ENCODE results near the gene ZNF254.
"Not testable (repeated sequence)": the region's sequence is repeated elsewhere in the genome, so short reads cannot be mapped to it uniquely, and the experiment has no call there.

The ZNF254 gene

DNA sequence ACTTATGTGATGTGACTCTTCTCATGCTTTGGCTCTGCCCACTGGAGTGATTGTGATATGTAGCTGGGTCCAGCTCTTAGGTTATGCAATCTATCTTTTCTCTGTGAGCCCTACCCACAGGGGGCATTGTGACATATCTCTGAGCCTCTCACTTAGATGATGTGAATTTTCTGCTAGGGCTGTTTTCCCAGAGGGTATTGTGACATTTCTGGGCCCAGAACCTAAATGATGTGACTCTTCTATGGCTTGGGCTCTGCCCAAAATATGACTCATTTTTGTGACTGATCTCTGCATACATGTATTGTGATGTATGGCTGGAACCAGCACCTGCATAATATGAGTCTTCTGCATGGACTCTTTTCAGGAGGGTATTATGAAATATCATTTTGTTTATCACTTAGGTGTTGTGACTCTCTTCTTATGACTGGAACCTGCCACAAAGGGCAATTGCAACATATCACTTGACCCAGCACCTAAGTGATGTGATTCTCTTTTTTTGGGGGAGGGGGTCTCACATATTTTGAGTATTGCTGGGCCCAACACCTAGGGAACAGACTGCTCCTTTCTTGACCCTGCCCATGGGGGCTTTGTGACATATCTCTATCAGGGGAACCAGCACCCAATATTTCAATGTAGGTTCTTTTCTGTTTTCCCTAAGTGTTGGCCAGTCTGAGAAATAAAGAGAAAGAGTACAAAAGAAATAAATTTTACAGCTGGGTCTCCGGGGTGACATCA lies 12.1 kb upstream of the ZNF254 start:
- WGBS (ENCODE audit: extremely low coverage, insufficient coverage, low lambda C conversion rate) = no CpG with 5 or more reads among the region's 1 CpG
- Histone ChIP-seq H2BK15ac (replicated peaks; ENCODE audit: low read depth) (no peak overlapping the region), H3K27ac (ENCODE audit: low read depth, low read length) (no peak overlapping the region), H3K4me3 (ENCODE audit: low read length) (no peak overlapping the region), H3K4ac (ENCODE audit: low read depth, low read length) (no peak overlapping the region), H3K36me3 (ENCODE audit: control insufficient read depth, insufficient read depth, low read length) (peaks cover 8% of the 10 kb centered on the region), H3K79me1 (ENCODE audit: low read length) (peaks cover 2% of the 10 kb centered on the region), H3K27me3 (ENCODE audit: insufficient read depth, low read length, poor library complexity) (no peaks in the 10 kb centered on the region), H4K8ac (ENCODE audit: low read depth, low read length) (no peak overlapping the region), H2BK120ac (ENCODE audit: low read depth, low read length) (no peak overlapping the region), H2AK5ac (ENCODE audit: low read length) (no peak overlapping the region), H3K18ac (ENCODE audit: low read length) (no peak overlapping the region), H2BK5ac (ENCODE audit: low read length) (no peak overlapping the region), H3K4me1 (ENCODE audit: control insufficient read depth, low read depth, low read length) (no peaks in the 10 kb centered on the region), H3K23ac (ENCODE audit: low read length) (no peak overlapping the region), H4K5ac (ENCODE audit: low read length) (no peak overlapping the region), H3K9ac (ENCODE audit: low read length) (no peak overlapping the region), H3K79me2 (ENCODE audit: control insufficient read depth, insufficient read depth, low read length) (no peaks in the 10 kb centered on the region), H3K4me2 (ENCODE audit: low read length) (no peak overlapping the region), H3K56ac (ENCODE audit: low read length) (no peak overlapping the region)
- no peak for DNase-seq

DNA sequence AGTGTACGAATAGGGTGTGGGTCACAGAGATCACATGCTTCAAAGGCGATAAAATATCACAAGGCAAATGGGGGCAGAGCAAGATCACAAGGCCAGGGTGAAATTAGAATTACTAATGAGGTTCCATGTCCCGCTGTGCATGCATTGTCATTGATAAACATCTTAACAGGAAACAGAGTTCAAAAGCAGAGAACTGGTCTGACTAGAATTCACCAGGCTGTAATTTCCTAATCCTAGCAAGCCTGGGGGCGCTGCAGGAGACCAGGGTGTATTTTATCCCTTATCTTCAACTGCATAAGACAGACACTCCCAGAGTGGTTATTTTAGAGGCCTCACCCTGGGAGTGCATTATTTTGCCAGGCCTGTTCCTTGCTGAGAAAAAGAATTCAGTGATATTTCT lies 11.5 kb upstream of the ZNF254 start:
- H4K5ac ChIP-seq (ENCODE audit: low read length); H4K8ac ChIP-seq (ENCODE audit: low read depth, low read length); H3K27me3 ChIP-seq (ENCODE audit: insufficient read depth, low read length, poor library complexity); H3K4me2 ChIP-seq (ENCODE audit: low read length); H3K9ac ChIP-seq (ENCODE audit: low read length); H3K23ac ChIP-seq (ENCODE audit: low read length); H3K27ac ChIP-seq (ENCODE audit: low read depth, low read length); H3K36me3 ChIP-seq (ENCODE audit: control insufficient read depth, insufficient read depth, low read length); H3K4ac ChIP-seq (ENCODE audit: low read depth, low read length); H3K56ac ChIP-seq (ENCODE audit: low read length); H3K18ac ChIP-seq (ENCODE audit: low read length); H3K4me3 ChIP-seq (ENCODE audit: low read length); H3K79me1 ChIP-seq (ENCODE audit: low read length); H3K4me1 ChIP-seq (ENCODE audit: control insufficient read depth, low read depth, low read length); H2BK15ac ChIP-seq (replicated peaks; ENCODE audit: low read depth); H3K79me2 ChIP-seq (ENCODE audit: control insufficient read depth, insufficient read depth, low read length); H2AK5ac ChIP-seq (ENCODE audit: low read length); H2BK120ac ChIP-seq (ENCODE audit: low read depth, low read length); H2BK5ac ChIP-seq (ENCODE audit: low read length): not testable (repeated sequence)
- WGBS (ENCODE audit: extremely low coverage, insufficient coverage, low lambda C conversion rate) = no CpG with 5 or more reads among the region's 4 CpGs
- DNase-seq = peak; percentile 36

DNA sequence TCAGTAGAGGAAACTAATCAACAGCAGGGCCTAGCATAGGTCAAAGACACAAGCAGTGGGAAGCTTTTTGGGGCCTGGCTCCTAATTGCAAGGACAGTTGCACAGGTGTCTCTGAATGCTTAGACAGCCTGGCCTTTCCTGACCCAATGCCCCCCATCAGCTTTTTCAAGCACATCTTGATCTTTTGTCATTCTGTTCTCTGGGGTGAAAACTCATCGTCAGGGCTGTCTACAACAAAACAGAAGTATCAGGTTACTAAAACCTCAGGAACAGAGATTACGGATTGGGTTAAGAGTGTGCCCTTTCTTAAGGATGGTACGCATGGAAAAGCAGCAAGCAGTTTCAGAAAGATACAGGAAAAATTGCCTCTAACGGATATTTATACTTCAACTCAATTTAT lies 8.3 kb upstream of the ZNF254 start:
- Histone ChIP-seq H3K4me1 (ENCODE audit: control insufficient read depth, low read depth, low read length) (no peaks in the 10 kb centered on the region), H3K4ac (ENCODE audit: low read depth, low read length) (no peak overlapping the region), H3K27me3 (ENCODE audit: insufficient read depth, low read length, poor library complexity) (no peaks in the 10 kb centered on the region), H3K79me2 (ENCODE audit: control insufficient read depth, insufficient read depth, low read length) (no peaks in the 10 kb centered on the region), H2BK5ac (ENCODE audit: low read length) (no peak overlapping the region), H4K8ac (ENCODE audit: low read depth, low read length) (no peak overlapping the region), H3K79me1 (ENCODE audit: low read length) (peaks cover 2% of the 10 kb centered on the region), H2AK5ac (ENCODE audit: low read length) (no peak overlapping the region), H3K56ac (ENCODE audit: low read length) (no peak overlapping the region), H2BK120ac (ENCODE audit: low read depth, low read length) (no peak overlapping the region), H3K9ac (ENCODE audit: low read length) (no peak overlapping the region), H3K18ac (ENCODE audit: low read length) (no peak overlapping the region), H3K27ac (ENCODE audit: low read depth, low read length) (no peak overlapping the region), H3K4me2 (ENCODE audit: low read length) (no peak overlapping the region), H3K23ac (ENCODE audit: low read length) (no peak overlapping the region), H4K5ac (ENCODE audit: low read length) (no peak overlapping the region), H3K4me3 (ENCODE audit: low read length) (no peak overlapping the region), H2BK15ac (replicated peaks; ENCODE audit: low read depth) (no peak overlapping the region), H3K36me3 (ENCODE audit: control insufficient read depth, insufficient read depth, low read length) (peaks cover 6% of the 10 kb centered on the region)
- DNase-seq = no peak
- no CpG with 5 or more reads among the region's 4 CpGs for WGBS (ENCODE audit: extremely low coverage, insufficient coverage, low lambda C conversion rate)

DNA sequence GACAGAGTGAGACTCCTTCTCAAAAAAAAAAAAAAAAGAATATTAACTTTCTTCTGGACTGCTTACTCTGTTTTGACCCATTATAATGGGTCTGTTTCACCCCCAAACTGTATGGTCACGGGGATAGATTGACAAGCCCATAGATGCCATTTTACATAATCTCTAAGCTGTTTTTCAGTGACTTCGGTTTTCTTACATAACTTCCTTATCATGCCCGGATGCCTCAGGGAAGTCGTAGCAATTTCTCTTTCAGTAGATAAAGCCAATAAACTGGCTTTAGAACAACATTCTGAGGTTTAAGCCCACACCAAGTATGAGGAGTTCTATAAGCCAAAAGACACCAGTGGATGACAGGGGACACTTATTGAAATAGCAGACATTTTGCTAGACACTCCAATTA lies 5.9 kb upstream of the ZNF254 start:
- no peak overlapping the region for H2BK120ac ChIP-seq (ENCODE audit: low read depth, low read length)
- H3K36me3 ChIP-seq (ENCODE audit: control insufficient read depth, insufficient read depth, low read length) = no peaks in the 10 kb centered on the region
- no peak overlapping the region for H2BK5ac ChIP-seq (ENCODE audit: low read length)
- WGBS (ENCODE audit: extremely low coverage, insufficient coverage, low lambda C conversion rate) = no CpG with 5 or more reads among the region's 4 CpGs
- no peak overlapping the region for H2BK15ac ChIP-seq (replicated peaks; ENCODE audit: low read depth)
- no peak overlapping the region for H4K5ac ChIP-seq (ENCODE audit: low read length)
- H3K9ac ChIP-seq (ENCODE audit: low read length) = no peak overlapping the region
- no peak overlapping the region for H4K8ac ChIP-seq (ENCODE audit: low read depth, low read length)
- no peak overlapping the region for H3K56ac ChIP-seq (ENCODE audit: low read length)
- H3K27ac ChIP-seq (ENCODE audit: low read depth, low read length) = no peak overlapping the region
- H3K4me1 ChIP-seq (ENCODE audit: control insufficient read depth, low read depth, low read length) = no peaks in the 10 kb centered on the region
- H3K79me1 ChIP-seq (ENCODE audit: low read length) = no peaks in the 10 kb centered on the region
- no peak overlapping the region for H2AK5ac ChIP-seq (ENCODE audit: low read length)
- H3K23ac ChIP-seq (ENCODE audit: low read length) = no peak overlapping the region
- no peak overlapping the region for H3K4me2 ChIP-seq (ENCODE audit: low read length)
- H3K27me3 ChIP-seq (ENCODE audit: insufficient read depth, low read length, poor library complexity) = no peaks in the 10 kb centered on the region
- no peak overlapping the region for H3K4ac ChIP-seq (ENCODE audit: low read depth, low read length)
- no peaks in the 10 kb centered on the region for H3K79me2 ChIP-seq (ENCODE audit: control insufficient read depth, insufficient read depth, low read length)
- no peak overlapping the region for H3K18ac ChIP-seq (ENCODE audit: low read length)
- DNase-seq = no peak
- no peak overlapping the region for H3K4me3 ChIP-seq (ENCODE audit: low read length)

DNA sequence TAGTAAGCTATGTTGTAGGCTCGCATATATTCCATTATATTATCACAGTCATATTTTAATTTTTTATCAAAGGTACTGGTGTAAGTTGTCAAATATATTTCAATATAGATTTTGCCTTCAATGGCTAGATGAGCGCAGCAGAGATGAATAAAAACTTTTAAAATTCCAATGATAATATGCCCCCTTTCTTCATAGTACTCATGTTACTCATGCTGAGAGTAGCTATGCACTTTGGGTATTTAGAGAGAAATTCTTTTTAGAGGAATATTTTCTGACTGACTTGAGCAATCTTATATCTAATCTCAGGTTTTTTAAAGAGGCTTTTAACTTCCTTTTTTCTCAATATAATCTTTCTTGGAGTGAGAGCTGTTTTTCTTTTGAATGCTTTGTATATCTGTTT lies 11.4 kb downstream of the ZNF254 start:
- H4K8ac ChIP-seq (ENCODE audit: low read depth, low read length) = no peak overlapping the region
- H3K27me3 ChIP-seq (ENCODE audit: insufficient read depth, low read length, poor library complexity) = no peaks in the 10 kb centered on the region
- H2BK120ac ChIP-seq (ENCODE audit: low read depth, low read length) = no peak overlapping the region
- no peak overlapping the region for H3K9ac ChIP-seq (ENCODE audit: low read length)
- H3K4me3 ChIP-seq (ENCODE audit: low read length) = no peak overlapping the region
- H3K56ac ChIP-seq (ENCODE audit: low read length) = no peak overlapping the region
- H3K79me2 ChIP-seq (ENCODE audit: control insufficient read depth, insufficient read depth, low read length) = peaks cover 23% of the 10 kb centered on the region
- no peak overlapping the region for H3K27ac ChIP-seq (ENCODE audit: low read depth, low read length)
- H4K5ac ChIP-seq (ENCODE audit: low read length) = no peak overlapping the region
- peaks cover 5% of the 10 kb centered on the region for H3K79me1 ChIP-seq (ENCODE audit: low read length)
- no peak overlapping the region for H2BK15ac ChIP-seq (replicated peaks; ENCODE audit: low read depth)
- H3K36me3 ChIP-seq (ENCODE audit: control insufficient read depth, insufficient read depth, low read length) = no peaks in the 10 kb centered on the region
- WGBS (ENCODE audit: extremely low coverage, insufficient coverage, low lambda C conversion rate) = no CpG with 5 or more reads among the region's 2 CpGs
- no peaks in the 10 kb centered on the region for H3K4me1 ChIP-seq (ENCODE audit: control insufficient read depth, low read depth, low read length)
- no peak for DNase-seq
- no peak overlapping the region for H3K18ac ChIP-seq (ENCODE audit: low read length)
- no peak overlapping the region for H3K4ac ChIP-seq (ENCODE audit: low read depth, low read length)
- H3K23ac ChIP-seq (ENCODE audit: low read length) = no peak overlapping the region
- no peak overlapping the region for H3K4me2 ChIP-seq (ENCODE audit: low read length)
- no peak overlapping the region for H2BK5ac ChIP-seq (ENCODE audit: low read length)
- H2AK5ac ChIP-seq (ENCODE audit: low read length) = no peak overlapping the region

DNA sequence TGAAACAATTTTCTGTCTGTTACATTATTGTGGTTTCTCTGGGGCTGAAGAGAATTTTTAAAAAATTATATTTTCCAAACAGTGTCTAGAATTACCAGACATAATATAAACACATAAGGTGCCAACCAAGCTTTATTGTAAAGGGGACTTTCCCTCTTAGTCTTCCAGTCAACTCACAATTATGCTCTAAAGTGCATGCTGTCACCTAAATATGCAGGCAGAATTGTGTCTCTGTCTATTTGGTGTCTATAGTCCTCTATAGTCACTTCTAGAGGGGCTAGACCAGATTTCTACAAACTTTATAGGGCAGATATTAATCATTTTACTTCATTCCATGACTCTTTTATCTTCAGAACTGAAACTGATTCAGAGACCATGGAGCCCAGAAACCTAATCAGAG lies 12.8 kb downstream of the ZNF254 start:
- Histone ChIP-seq H4K8ac (ENCODE audit: low read depth, low read length) (no peak overlapping the region), H2AK5ac (ENCODE audit: low read length) (no peak overlapping the region), H3K79me2 (ENCODE audit: control insufficient read depth, insufficient read depth, low read length) (peaks cover 12% of the 10 kb centered on the region), H3K79me1 (ENCODE audit: low read length) (peaks cover 5% of the 10 kb centered on the region), H2BK5ac (ENCODE audit: low read length) (no peak overlapping the region), H3K4me3 (ENCODE audit: low read length) (no peak overlapping the region), H3K18ac (ENCODE audit: low read length) (no peak overlapping the region), H4K5ac (ENCODE audit: low read length) (no peak overlapping the region), H3K27ac (ENCODE audit: low read depth, low read length) (no peak overlapping the region), H3K27me3 (ENCODE audit: insufficient read depth, low read length, poor library complexity) (no peaks in the 10 kb centered on the region), H3K23ac (ENCODE audit: low read length) (no peak overlapping the region), H3K4me2 (ENCODE audit: low read length) (no peak overlapping the region), H3K9ac (ENCODE audit: low read length) (no peak overlapping the region), H2BK120ac (ENCODE audit: low read depth, low read length) (no peak overlapping the region), H3K4ac (ENCODE audit: low read depth, low read length) (no peak overlapping the region), H3K56ac (ENCODE audit: low read length) (no peak overlapping the region), H3K36me3 (ENCODE audit: control insufficient read depth, insufficient read depth, low read length) (no peaks in the 10 kb centered on the region), H2BK15ac (replicated peaks; ENCODE audit: low read depth) (no peak overlapping the region), H3K4me1 (ENCODE audit: control insufficient read depth, low read depth, low read length) (no peaks in the 10 kb centered on the region)
- DNase-seq = no peak

All from mesendoderm (in vitro differentiated cells).